Epithelial cell of proximal tubule (primary cell): Measurements from ENCODE around the gene SPATC1L. TPM values are rescaled to one million over a fixed set of nuclear protein-coding genes. Genes with fewer than 3 reads are reported as not detected.

Experiments used
- DNase-seq: peaks from one replicate; pipeline ENCODE4 v3.0.0-alpha.2; 2011; ENCODE audit warnings: low read depth
- H3K4me3 ChIP-seq: 2 replicates; pipeline ENCODE4 v1.5.1; 2011; ENCODE audit warnings: low read depth, mild to moderate bottlenecking, low read length
- total RNA-seq: library from RNA; depleted of rRNA; stranded (reverse); fragments of >200 nt; gene quantifications from 2 replicates; pipeline ENCODE4 v1.2.3, GENCODE V29; 2015
- TF ChIP-seq, protein P1 (sequence below): conservative IDR thresholded peaks from 2 replicates; pipeline ENCODE4 v1.5.1; 2012; ENCODE audit warnings: low read depth, mild to moderate bottlenecking, low read length

The SPATC1L gene
- total RNA-seq, 1 donor from 2014 or later = 22.0 TPM

DNA sequence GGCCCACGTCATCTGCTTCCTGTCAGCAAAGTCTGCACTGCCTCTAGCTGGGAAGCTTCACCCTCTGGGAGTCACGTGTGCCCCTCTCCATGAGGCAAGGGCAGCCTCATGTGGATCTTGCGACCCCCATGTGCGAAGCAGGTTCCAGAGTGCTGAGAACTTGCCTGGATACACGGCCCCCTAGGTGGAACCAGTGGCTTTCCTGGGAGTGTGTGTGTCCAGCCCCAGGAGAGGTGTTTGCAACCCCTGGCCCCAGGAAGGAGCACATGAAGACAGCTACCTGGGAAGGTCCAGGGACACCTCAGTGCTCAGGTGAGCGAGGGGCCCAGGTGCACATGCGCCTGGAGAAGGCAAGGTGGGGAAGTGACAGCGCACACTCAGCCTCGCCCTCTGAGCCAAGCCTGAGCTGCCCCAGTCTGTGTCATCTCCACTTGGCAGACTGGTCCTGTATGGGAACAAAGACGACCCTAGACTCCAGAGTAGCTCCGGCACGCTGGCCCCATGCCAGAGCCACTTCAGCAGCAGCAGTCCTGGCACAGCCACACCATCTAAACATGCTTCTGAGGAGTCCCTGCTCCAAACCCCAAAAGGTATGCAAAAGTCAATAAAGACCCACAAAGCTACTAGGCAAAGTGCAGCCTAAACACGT lies 35.5 kb upstream of the SPATC1L start:
- H3K4me3 ChIP-seq = no peak overlapping the region
- DNase-seq = no peak
- TF ChIP-seq, protein P1, sequence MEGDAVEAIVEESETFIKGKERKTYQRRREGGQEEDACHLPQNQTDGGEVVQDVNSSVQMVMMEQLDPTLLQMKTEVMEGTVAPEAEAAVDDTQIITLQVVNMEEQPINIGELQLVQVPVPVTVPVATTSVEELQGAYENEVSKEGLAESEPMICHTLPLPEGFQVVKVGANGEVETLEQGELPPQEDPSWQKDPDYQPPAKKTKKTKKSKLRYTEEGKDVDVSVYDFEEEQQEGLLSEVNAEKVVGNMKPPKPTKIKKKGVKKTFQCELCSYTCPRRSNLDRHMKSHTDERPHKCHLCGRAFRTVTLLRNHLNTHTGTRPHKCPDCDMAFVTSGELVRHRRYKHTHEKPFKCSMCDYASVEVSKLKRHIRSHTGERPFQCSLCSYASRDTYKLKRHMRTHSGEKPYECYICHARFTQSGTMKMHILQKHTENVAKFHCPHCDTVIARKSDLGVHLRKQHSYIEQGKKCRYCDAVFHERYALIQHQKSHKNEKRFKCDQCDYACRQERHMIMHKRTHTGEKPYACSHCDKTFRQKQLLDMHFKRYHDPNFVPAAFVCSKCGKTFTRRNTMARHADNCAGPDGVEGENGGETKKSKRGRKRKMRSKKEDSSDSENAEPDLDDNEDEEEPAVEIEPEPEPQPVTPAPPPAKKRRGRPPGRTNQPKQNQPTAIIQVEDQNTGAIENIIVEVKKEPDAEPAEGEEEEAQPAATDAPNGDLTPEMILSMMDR = no peak

- TF ChIP-seq, protein P1 = no peak
- DNase-seq = no peak
- H3K4me3 ChIP-seq = no peak overlapping the region
Measured at GRCh38 chr21:46218906-46219590, 34.8 kb upstream of the SPATC1L start.

- no peak for DNase-seq
- TF ChIP-seq, protein P1 = no peak
- no peak overlapping the region for H3K4me3 ChIP-seq
Measured at GRCh38 chr21:46217511-46218196, 33.4 kb upstream of the SPATC1L start.

- H3K4me3 ChIP-seq = no peak overlapping the region
- DNase-seq = no peak
- TF ChIP-seq, protein P1 = no peak
Measured at GRCh38 chr21:46216132-46216747, 32.0 kb upstream of the SPATC1L start.

DNA sequence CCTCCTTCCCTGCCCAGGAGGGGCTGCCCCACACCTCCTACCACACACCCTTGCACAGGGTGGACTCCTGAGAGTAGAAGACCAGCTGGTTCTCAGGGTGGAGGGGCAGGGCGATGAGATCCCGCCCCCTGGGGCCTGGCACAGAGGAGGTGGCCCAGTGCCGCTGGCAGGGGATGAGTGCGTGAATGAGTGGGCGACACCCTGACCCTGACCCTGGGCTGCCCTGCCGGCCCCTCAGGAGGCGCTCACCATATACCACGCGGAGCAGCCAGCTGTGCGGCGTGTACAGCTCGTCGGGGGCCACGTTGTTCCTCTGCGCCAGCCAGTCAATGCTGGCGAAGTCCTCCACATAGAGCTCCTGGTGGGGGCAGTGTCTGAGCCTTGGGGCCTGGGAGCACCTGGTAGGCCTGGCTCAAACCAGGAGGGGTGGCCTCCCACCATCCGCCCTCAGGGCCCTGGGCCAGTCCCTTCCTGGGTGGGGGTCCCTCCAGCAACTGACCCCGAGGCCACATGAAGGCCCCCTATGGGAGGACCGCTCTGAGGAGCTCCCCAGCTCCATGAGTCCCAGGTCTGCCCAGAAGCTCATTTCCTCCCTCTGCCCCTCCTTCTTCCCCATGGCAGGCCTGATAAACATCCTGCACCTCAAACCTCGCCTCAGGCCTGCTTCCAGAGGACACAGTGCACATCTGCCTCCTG lies 31.3 kb upstream of the SPATC1L start:
- no peak for DNase-seq
- no peak overlapping the region for H3K4me3 ChIP-seq
- TF ChIP-seq, protein P1 = no peak

DNA sequence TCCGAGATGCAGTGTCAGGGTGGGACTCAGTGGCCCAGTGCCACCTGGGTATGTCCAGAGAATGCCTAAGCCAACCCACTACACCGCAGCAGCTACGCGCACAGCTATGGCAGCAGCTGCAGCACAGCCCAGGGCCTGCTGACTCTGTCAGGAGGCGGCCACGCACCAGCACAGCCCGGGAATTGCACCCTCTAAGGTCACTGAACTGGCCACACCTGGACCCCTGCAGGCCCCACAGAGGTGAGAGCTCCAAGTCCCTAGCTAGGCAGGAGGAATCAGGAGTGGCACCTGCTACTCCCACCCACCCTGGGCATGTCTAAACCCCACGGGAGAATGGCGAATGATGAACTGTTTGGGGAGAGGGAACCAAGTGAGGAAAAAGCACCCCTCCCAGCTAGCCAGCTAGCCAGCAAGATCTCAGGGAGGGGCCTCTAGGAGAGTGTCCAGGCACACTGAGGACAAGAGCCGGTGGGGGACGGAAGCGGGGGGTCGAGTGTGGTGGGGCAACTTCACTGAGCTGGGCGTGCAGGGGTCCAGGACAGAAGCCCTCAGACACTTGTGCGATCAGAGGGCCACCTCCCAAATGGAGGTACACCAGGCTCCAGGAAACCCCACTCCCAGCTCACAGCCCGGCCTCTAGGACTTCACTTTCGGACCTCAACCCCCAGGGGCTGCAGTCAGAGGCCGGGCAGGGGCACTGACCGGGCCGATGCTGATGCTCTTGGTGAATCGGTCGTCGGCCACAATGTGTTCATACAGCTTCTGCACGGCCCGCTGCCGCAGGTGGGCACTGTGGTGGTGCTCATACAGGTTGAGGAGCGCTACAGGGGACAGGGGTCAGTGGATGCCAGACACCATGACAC lies 30.4 kb upstream of the SPATC1L start:
- no peak for DNase-seq
- TF ChIP-seq, protein P1 = no peak
- H3K4me3 ChIP-seq = no peak overlapping the region
